Heart left ventricle (tissue), 16 donors: ENCODE measurements around the gene C12orf42. TPM values are rescaled to one million over a fixed set of nuclear protein-coding genes. Genes with fewer than 3 reads are reported as not detected.

ENCODE experiments used
- ATAC-seq, 4 donors: fragments of 200-7000 bp; cut with Tn5 transposase; one replicate each; pipeline ENCODE4 v1.9.1; 2020 to 2022; ENCODE audit warnings: moderate library complexity in 4 of 4, mild to moderate bottlenecking in 3 of 4, moderate number of reproducible peaks in 1 of 4
- DNase-seq, 5 donors: peaks; one replicate each; pipeline ENCODE4 v3.0.0-alpha.2; 2020
- H3K27ac ChIP-seq, 12 donors: fragments of 200-600 bp; sonication (generic) in 4 of 12; one replicate each; pipeline versions ENCODE4 v1.5.0 to v1.8.0; 2016 to 2022; ENCODE audit warnings: mild to moderate bottlenecking in 2 of 12
- H3K27me3 ChIP-seq, 9 donors: fragments of 200-600 bp; sonication (generic) in 2 of 9; one replicate each; pipeline versions ENCODE4 v1.5.1 to v1.8.0; 2016 to 2022; ENCODE audit warnings: mild to moderate bottlenecking in 3 of 9
- H3K36me3 ChIP-seq, 9 donors: fragments of 200-600 bp; sonication (generic) in 2 of 9; one replicate each; pipeline versions ENCODE4 v1.5.0 to v1.8.0; 2018 to 2022; ENCODE audit warnings: mild to moderate bottlenecking in 2 of 9
- H3K4me1 ChIP-seq, 12 donors: fragments of 200-600 bp; sonication (generic) in 4 of 12; one replicate each; pipeline versions ENCODE4 v1.5.0 to v1.8.0; 2016 to 2022; ENCODE audit warnings: mild to moderate bottlenecking in 3 of 12
- H3K4me3 ChIP-seq, 12 donors: fragments of 200-600 bp; sonication (generic) in 4 of 12; one replicate each; pipeline versions ENCODE4 v1.5.0 to v1.8.0; 2017 to 2022; ENCODE audit warnings: mild to moderate bottlenecking in 9 of 12, moderate library complexity in 4 of 12
- H3K9me3 ChIP-seq, 12 donors: fragments of 200-600 bp; sonication (generic) in 4 of 12; one replicate each; pipeline versions ENCODE4 v1.5.0 to v1.8.0; 2016 to 2022; ENCODE audit warnings: mild to moderate bottlenecking in 1 of 12
- POLR2A ChIP-seq, 2 donors: fragments of 450-650 bp; IDR thresholded peaks; one replicate each; pipeline ENCODE4 v1.6.1; 2017; ENCODE audit warnings: antibody characterized with exemption in 2 of 2, mild to moderate bottlenecking in 2 of 2, moderate library complexity in 2 of 2
- WGBS, 4 donors: extraction: QIAGEN DNeasy Blood & Tissue Kit in 2 of 4; methylation state at CpG; one replicate each; pipeline versions ENCODE4 v1.1.5 to v1.1.7; 2013 to 2018; 5-methylcytosine and 5-hydroxymethylcytosine counted together
- intact Hi-C, 10 donors: fragments of 100-400 bp; cut with DNase I; formaldehyde crosslinking; loops; one replicate each; pipeline versions ENCODE4 v1.11.1 to v1.14.2; 2022
- polyA plus RNA-seq, 2 donors: library from polyadenylated mRNA; stranded (reverse); fragments of 200-250 nt; gene quantifications; one replicate each; pipeline ENCODE4 v1.2.3, GENCODE V29; 2013
- total RNA-seq, 9 donors: library from RNA; depleted of rRNA in 2 of 9; stranded (reverse); fragments of >200 nt in 2 of 9; fragmentation: NEBNext Ultra II Directional in 3 of 9; extraction: Animal tissue kit (Norgen Biotek cat#: 25700) in 3 of 9; gene quantifications; one replicate each; pipeline versions ENCODE4 v1.1.0 to v1.2.4, GENCODE V29; 2016 to 2023
- TF ChIP-seq, protein P1 (sequence below), 12 donors: fragments of 200-600 bp; sonication (generic) in 4 of 12; IDR thresholded peaks; one replicate each; pipeline versions ENCODE4 v1.5.0 to v1.8.0; 2018 to 2022; ENCODE audit warnings: antibody characterized with exemption in 12 of 12, mild to moderate bottlenecking in 5 of 12
- donor health status: ischemic (EF 13 %, LVEDD 7.1; RV severe dilation, severe dysfunction).
- donor health status: healthy with polysubstance abuse.
- donor health status: DM: no; HTN: yes; CAD: no.
- donor health status: DM: no; HTN: no; CAD: no.
- donor health status: ischemic (EF 25% LVEDD 6.9; RV normal size, moderate dysfunction).
- donor health status: ischemic (EF 25% LVEDD 5.7; RV mildly dilated, moderate dysfunction).
- donor health status: healthy.
- donor health status: DM: yes; HTN: yes; CAD: no.
- donor health status: ischemic (EF 35%, LVEDD 5.7; RV mildly dilated, moderate dysfunction).
- donor health status: nonischemic (EF 11% LVEDD 7.7; RV severe dilation, severe dysfunction).
- donor health status: DM: yes; HTN: yes; CAD: no.
- donor health status: PGD.
- donor health status: ischemic (EF 29% LVEDD 5.4; RV normal size, mild dysfunction).
- donor health status: nonischemic (EF 23%, LVEDD 6.1; RV moderate dilation, normal function).

The C12orf42 gene
- total and polyA plus RNA-seq, 11 donors, result not detected

DNA sequence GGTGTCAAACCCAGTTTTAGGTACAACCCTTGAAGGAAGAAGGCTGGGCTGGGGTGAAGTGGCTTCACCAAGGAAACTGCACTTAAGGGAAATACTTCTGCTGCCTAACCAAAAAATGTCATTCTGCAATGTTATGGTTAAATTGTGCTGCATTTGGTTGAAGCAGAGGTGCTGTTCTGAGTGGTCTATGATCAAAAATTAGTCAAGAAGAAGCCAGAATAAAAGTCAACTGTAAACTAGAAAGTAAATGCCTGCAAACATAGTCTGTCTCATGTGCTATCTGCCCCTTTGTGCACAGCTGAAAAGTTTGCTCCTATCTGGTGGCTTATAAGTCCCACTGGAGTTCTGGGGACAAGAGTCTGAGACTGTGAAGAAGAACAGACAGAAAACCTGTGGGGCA lies 158.8 kb downstream of the C12orf42 start:
- no peaks in the 10 kb centered on the region for H3K4me1 ChIP-seq
- DNase-seq, result no peak
- no peaks in the 10 kb centered on the region for H3K27me3 ChIP-seq
- H3K4me3 ChIP-seq, result no peak overlapping the region
- no peak for ATAC-seq
- H3K27ac ChIP-seq, result no peak overlapping the region
- intact Hi-C loops, result no loop called here
- H3K36me3 ChIP-seq, result no peaks in the 10 kb centered on the region
- no peak for TF ChIP-seq POLR2A (IDR thresholded peaks at IDR 0.05)
- TF ChIP-seq, protein P1, sequence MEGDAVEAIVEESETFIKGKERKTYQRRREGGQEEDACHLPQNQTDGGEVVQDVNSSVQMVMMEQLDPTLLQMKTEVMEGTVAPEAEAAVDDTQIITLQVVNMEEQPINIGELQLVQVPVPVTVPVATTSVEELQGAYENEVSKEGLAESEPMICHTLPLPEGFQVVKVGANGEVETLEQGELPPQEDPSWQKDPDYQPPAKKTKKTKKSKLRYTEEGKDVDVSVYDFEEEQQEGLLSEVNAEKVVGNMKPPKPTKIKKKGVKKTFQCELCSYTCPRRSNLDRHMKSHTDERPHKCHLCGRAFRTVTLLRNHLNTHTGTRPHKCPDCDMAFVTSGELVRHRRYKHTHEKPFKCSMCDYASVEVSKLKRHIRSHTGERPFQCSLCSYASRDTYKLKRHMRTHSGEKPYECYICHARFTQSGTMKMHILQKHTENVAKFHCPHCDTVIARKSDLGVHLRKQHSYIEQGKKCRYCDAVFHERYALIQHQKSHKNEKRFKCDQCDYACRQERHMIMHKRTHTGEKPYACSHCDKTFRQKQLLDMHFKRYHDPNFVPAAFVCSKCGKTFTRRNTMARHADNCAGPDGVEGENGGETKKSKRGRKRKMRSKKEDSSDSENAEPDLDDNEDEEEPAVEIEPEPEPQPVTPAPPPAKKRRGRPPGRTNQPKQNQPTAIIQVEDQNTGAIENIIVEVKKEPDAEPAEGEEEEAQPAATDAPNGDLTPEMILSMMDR (IDR thresholded peaks at IDR 0.05), result no peak
- H3K9me3 ChIP-seq, result peaks cover 0 to 10% (median 2%) of the 10 kb centered on the region in 12 donors

DNA sequence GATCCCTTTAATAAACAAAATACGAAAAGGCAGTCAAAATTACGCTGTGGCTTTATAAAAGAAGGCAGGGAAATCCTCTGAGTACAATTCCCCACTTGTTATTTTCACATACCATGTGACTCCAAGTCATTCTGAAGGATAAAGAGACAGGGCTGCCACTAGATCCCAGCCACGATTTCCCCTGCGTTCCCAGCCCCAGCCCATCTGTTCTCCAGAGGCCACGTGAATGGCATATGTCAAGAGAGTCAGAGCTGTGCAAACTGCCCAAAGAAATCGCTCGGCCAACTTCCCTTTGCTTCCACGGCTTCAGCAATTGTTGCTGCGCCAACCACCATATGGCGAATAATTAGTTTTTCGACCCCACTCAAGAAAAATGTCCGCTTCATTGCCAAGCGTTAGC lies 161.3 kb downstream of the C12orf42 start:
- WGBS, 4 donors, result 57 to 62% (median 60%) methylated on average over 13 of the region's 13 CpGs
- TF ChIP-seq, protein P1 (IDR thresholded peaks at IDR 0.05), result no peak
- TF ChIP-seq POLR2A (IDR thresholded peaks at IDR 0.05), result no peak
- Histone ChIP-seq H3K9me3 (peaks cover 0 to 6% (median 0%) of the 10 kb centered on the region in 12 donors), H3K4me3 (no peak overlapping the region), H3K4me1 (no peaks in the 10 kb centered on the region), H3K36me3 (no peaks in the 10 kb centered on the region), H3K27ac (no peak overlapping the region), H3K27me3 (no peaks in the 10 kb centered on the region)
- ATAC-seq, result no peak
- no peak for DNase-seq
- intact Hi-C loops, result no loop called here

DNA sequence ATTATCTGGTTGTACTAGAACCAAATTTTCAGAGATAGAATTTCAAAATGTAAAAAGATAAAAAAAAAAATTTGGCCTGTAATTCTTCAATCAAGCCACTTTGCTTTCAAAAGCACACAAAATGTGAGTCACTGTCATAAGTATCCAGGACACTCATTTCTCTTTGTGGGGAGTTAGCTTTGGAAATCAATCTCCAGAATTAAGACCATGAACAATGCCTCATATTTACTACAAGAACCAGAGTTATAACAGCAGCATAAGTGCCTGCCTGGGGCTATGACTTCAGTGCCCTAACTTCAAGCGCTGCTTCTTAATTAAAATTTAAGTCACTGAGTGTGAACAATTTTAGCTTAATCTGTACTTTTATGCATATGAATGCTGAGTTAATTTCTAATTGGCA lies 162.1 kb downstream of the C12orf42 start:
- no peak overlapping the region for H3K4me3 ChIP-seq
- H3K27me3 ChIP-seq, result no peaks in the 10 kb centered on the region
- H3K4me1 ChIP-seq, result no peaks in the 10 kb centered on the region
- no peaks in the 10 kb centered on the region for H3K36me3 ChIP-seq
- no peak overlapping the region for H3K27ac ChIP-seq
- TF ChIP-seq, protein P1 (IDR thresholded peaks at IDR 0.05), result no peak
- TF ChIP-seq POLR2A (IDR thresholded peaks at IDR 0.05), result no peak
- WGBS, 4 donors, result 91 to 100% (median 95%) methylated on average over 1 of the region's 1 CpG
- intact Hi-C loops, result no loop called here
- ATAC-seq (no peak), DNase-seq (no peak)
- H3K9me3 ChIP-seq, result peaks cover 0 to 6% (median 0%) of the 10 kb centered on the region in 12 donors

DNA sequence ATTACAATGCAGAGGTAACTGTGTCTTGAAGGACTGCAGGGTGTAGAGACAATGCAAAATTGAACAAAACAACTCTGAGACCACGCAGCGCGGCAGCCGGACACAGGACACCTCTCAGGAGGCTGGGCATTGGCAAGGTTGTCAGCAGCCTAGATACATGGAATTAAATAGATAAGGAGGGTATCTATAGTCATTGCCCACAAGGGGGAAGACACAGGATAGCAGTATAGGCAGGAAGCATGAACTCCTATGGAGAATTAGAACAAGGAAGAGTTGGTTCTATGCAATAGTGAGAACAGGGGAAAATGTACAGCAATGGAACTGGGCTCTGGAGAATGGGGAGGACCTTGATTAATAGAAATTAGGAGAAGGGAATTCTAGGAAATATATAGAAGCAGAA lies 164.1 kb downstream of the C12orf42 start:
- Histone ChIP-seq H3K9me3 (no peaks in the 10 kb centered on the region), H3K27me3 (no peaks in the 10 kb centered on the region), H3K4me3 (no peak overlapping the region), H3K4me1 (no peaks in the 10 kb centered on the region), H3K36me3 (no peaks in the 10 kb centered on the region), H3K27ac (no peak overlapping the region)
- TF ChIP-seq, protein P1 (IDR thresholded peaks at IDR 0.05), result no peak
- no peak for TF ChIP-seq POLR2A (IDR thresholded peaks at IDR 0.05)
- WGBS, 4 donors, result 76 to 84% (median 81%) methylated on average over 4 of the region's 4 CpGs
- DNase-seq, result no peak
- intact Hi-C loops, result no loop called here
- no peak for ATAC-seq
